ENCODE measurements around the gene ZNF618.

ZNF618 gene

DNA sequence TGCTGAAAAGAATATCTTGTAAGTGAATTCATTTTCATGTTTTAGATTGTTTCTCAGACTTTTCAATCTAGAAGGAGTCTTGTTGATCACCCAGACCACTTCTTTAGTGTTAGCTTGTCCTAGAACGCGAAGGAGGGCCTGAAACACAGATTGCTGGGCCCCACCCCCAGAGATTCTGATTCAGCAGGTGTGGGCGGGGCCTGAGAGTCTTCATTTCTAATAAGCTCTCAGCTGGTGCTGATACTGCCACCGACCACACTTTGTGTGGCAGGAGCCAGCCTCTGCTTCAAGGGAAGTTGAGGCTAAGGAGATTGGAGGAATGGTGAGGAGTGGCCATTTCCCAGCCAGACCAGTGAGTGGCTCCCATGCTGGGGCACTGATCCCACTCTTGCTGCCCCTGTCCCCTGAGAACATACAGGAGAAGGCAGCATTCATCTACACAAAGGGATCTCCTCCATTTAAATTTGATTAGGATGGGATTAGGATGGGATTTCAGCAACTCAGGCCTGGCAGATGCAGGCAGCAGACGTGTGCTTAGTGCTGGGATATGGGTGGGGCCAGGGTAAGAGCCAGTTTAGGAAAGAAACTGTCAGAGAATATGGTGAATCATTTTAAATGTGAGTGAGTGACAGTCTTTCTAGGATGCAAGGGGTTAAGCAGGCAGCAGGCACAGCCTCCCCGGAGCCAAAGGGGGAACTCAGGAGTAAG lies 35.9 kb downstream of the ZNF618 start:
- DNase-seq (ENCODE audit: low spot score) = no peak

DNA sequence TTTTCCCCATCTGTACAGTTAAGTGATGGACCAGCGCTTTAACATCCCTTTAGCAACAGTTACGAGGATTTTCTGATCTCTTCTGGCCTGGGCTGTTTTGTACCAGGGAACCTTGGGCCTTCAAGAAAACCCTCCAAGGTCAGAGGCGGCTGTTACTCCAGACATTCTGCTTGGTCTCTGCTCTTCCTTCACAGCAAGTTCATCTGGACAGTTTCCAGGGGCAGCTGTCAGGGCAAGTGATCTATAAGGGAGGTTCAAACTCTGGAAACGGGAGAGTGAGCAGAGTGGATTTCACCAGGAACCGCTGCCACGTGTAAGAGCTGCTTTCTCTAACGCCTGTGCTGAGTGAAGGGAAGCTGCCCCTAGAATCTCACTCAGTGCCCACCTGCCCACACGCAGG lies 36.7 kb downstream of the ZNF618 start:
- DNase-seq (ENCODE audit: low spot score) = no peak

DNA sequence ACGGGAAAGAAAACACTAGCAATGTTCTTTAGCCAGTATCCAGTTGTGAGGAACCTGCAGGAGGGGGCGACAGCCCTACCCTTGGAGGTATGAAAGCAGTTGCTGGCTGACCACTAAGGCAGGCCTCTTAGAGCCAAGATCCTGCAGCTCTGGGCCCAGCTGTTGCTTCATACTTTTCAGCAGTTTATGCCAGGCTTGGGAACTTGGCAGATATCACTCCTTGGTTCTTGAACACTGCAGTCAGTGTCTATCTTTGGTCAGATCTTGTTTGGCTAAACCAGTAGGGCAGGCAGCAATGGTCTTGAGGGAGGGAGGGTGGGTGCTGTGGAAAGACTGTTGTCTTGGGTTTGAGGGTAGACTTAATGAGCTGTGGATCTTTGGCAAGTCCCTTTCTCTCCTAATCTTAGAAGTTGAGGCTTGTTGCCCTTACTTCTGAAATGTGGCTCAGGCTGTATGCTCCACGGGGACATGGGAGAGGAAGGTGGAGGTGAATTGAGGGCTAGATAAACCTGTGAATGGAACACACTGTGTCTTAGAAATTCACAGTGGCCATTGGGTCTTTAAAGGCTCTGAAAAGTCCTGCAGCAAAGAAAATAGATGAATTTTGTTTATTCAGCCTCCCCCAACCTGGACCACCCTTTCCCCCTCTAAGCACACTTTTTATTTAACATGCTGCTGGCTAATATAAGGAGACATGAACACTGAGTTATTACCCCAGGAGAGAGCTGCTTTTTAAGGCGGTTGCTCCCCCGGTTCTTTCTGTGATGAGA lies 37.5 kb downstream of the ZNF618 start:
- no peak for DNase-seq (ENCODE audit: low spot score)

DNA sequence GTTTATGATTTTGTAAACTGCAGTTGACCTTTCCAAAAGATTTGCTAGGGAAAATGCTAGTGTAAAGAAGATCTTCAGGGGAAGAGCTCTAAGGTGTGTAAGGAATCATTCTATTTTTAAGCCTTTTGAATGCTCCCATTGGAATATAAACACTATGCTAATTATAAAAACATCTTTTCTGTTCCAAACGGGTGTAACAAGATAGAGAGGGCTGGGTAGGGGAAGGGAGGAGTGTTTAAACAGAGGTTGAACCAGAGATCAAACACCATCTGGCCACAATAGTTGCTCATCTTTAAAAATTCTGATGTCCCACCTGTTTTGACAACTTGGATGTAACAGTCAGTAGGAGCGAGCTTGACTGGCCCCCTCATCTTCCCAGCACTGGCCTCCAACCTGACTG lies 38.4 kb downstream of the ZNF618 start:
- no peak for DNase-seq (ENCODE audit: low spot score)

- DNase-seq (ENCODE audit: low spot score) = no peak
Measured at GRCh38 chr9:113915817-113916434, 39.8 kb downstream of the ZNF618 start.

- DNase-seq (ENCODE audit: low spot score) = no peak
Measured at GRCh38 chr9:113916931-113917330, 40.8 kb downstream of the ZNF618 start.

GRCh38 chr9:113918697-113919350 lies 42.7 kb downstream of the ZNF618 start:
- DNase-seq (ENCODE audit: low spot score) = no peak

DNA sequence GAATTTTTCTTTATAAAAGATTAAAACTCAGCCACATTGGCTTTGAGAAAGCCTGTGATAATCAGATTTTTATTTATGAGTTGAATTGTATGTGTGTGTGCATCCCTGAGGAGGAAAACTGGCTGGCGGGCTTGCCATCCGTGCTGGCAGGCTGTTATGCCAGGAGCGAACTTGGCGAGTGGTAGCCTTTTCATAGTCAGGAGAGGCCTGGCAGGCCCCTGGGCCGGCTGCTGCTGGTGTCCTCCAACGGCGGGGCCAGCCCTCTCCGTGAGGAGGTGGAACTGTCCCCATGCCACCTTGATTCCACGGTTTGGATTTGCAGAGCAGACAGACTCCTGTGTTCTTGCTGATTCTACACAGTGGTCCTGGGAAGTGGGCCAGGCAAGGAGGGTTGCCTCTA lies 43.3 kb downstream of the ZNF618 start:
- no peak for DNase-seq (ENCODE audit: low spot score)

GRCh38 chr9:113919871-113920270 lies 43.8 kb downstream of the ZNF618 start:
- no peak for DNase-seq (ENCODE audit: low spot score)

GRCh38 chr9:113920872-113921271 lies 44.8 kb downstream of the ZNF618 start:
- no peak for DNase-seq (ENCODE audit: low spot score)

DNA sequence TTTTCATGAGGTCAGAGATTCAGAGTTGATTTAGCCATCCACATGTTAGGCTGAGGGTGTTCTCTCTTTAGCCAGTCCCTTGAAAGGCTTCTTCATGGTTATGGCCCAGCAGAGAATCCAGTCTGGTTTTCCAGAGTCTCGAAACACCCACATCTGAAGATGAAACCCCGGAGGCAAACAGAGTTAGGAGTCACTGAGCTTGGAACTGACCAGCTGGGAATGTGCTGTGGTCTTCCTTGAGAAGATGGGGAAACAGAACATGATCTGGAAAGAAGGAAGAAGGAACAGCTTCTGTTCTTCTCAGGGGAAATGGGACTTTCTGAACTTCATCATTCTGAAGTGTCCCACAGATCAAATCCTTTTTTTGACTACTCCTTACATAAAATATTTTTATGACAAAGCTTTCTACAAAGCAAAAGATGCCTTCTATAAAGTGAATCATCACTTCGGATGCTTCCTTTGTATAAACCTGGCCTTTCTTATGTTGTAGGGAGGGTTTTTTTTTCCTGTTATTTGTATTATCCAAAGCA lies 45.4 kb downstream of the ZNF618 start:
- DNase-seq (ENCODE audit: low spot score) = no peak

GRCh38 chr9:113922160-113922559 lies 46.1 kb downstream of the ZNF618 start:
- DNase-seq (ENCODE audit: low spot score) = no peak

- DNase-seq (ENCODE audit: low spot score) = no peak
Measured at GRCh38 chr9:113926211-113926610, 50.1 kb downstream of the ZNF618 start.

DNA sequence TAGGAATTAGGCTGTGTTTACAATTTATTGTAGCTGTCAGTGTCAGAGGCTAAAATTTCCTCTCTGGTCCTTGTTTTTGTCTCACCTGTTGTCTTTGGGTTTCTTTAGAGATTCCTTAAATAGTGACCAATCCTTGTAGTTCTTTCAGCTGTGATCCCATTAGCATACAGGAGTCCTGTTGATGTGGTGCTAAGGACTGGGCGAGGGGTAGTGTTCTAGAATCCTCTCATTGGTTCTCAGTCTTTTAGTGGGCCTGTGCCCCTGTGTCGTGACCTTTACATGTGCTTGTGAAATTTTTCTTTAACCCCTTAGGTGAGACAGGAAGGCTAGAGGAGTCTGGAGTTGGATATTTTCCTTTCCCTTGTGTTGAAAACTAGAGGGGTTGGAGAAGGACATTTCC lies 51.2 kb downstream of the ZNF618 start:
- no peak for DNase-seq (ENCODE audit: low spot score)

DNA sequence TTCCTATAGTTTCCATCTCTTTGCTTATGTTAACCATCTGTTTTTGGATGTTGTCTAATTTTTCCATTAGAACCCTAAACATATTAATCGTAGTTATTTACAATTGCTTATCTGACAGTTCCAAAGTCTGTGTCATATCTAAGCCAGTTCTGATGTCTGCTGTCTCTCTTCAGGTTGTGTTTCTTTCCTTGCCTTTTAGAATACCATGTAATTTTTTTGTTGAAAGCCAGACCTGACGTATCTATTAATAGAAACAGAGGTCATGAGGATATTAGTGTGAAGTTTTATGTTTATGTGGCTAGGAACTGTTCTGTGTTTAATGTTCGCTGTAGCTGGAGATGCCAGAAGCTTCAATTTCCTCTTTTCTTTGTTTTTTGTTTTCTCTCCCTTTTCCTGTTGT lies 52.2 kb downstream of the ZNF618 start:
- no peak for DNase-seq (ENCODE audit: low spot score)

DNA sequence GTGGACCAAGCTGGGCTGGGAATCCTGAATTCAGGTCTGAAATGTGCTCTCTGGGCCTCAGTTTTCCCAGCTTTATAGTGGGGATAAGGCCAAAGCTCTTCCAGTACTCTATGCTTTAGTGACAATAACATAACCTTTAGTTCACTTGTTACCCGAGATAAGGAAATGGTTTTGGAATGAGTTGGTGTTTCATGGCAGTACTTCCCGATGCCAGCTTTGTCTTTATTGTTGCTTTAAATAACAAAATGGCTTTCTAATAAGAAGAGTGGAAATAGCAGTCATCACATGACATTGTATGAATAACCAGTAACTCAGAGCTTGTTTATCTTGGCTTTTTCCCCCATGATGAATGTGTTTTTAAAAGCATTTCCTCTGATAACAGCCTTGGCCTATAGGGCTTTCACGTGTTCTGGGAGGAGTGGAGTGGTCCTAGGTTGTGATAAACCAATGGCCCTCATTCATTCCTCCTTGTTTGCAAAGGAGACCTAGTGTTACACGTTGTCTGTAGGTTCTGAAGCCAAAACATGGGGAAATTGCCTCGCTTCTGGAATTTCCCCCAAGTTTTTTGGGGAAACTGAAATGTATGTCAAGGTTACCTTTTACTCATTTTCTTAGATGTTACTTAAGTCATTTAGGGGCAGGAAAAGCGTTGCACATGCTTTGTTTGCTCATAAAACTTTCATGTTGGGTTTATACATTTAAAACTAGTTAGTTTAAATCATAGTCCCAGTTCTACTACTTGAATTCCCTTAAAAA lies 53.7 kb downstream of the ZNF618 start:
- no peak for DNase-seq (ENCODE audit: low spot score)

DNA sequence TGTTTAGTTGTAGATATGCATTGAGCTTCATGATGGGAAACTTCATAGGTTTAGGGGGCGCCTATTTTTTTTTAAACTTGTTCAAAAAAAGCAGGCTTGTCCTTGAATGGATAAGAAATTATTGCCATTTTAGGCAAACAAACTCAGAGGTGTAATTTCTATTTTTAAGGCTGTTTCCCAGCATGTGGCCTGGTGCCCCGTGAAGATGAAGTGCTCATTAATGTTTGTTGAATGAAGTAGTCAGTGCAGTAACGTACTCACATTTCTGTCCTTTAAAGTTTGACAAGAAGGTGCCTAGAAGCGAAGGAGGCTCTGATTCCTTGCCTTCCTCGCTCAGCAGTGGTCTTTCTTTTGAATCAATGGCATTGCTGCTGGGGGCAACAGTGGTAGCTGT lies 54.3 kb downstream of the ZNF618 start:
- no peak for DNase-seq (ENCODE audit: low spot score)

DNA sequence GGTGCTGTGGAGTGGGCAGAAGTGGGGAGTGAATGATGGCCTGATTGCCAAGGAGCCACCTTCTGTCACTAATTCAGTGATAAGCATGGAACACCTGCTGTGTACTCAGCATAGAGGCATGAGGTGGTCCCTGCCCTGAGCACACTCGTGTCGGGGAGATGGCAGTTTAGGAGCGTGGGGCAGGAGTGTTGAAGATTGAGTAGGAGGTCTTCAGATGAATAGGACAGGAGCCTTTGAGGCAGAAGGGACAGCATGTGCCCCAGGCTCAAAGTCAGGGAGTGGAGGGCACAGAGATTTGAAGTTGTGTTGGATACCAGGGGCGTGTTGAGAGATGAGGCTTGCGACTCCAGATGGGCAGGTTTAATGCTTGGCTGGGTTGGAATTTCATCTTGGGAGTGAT lies 55.0 kb downstream of the ZNF618 start:
- DNase-seq (ENCODE audit: low spot score) = no peak

DNA sequence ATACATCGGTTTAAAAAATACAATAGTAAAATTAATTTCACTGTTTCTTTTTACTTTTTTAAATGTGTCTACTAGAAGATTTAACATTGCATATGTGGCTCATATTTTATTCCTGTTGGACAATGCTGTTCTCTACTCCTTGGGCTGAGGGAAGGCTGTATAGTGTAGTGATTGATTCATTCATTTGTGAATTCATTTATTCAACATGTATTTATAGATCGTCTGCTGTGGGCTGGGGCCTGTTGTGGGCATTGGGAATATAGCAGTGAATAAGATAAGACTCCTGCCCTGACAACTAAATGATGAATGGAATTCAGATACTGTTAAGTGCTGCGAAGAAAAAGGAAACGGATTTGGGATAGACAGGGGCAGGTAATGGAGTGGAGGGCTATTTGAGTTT lies 55.7 kb downstream of the ZNF618 start:
- no peak for DNase-seq (ENCODE audit: low spot score)

- no peak for DNase-seq (ENCODE audit: low spot score)
Measured at GRCh38 chr9:113932906-113933584, 56.9 kb downstream of the ZNF618 start.

DNA sequence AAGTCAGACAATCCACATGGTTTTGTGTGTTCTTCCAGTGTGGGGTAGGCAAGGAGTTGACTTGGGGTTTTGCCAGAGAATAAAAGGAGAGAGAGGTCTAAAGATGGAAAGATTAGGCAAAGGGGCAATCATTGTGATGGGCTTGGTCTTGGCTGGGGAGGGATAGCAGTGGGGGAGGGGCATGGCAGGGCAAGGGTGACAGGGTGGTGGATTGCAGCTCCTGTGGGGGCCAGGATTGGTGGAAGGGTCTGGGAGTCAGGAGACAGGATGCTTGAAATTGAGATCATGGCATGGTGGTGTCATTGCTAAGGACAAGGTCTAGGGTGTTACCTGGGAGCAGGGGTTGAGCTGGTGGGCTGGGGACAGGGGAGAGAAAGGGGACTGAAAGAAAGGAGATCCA lies 57.6 kb downstream of the ZNF618 start:
- DNase-seq (ENCODE audit: low spot score) = no peak

Data from hematopoietic multipotent progenitor cell treated with erythropoietin and hydrocortisone succinate and interleukin-3 and kit ligand, for 17 days (in vitro differentiated cells).